NCI-H1436 treated with DMSO at 0.1 percent for 48 hours (cell line): ENCODE data around the gene ZNF253.
"Not testable (repeated sequence)": the region's sequence is repeated elsewhere in the genome, so short reads cannot be mapped to it uniquely, and the experiment has no call there.

Experiments
- DNase-seq: peaks from one replicate; lab custom pipeline; 2025; lab: John Stamatoyannopoulos, UW

Gene ZNF253

GRCh38 chr19:19865750-19866610 is at the start of gene ZNF253:
Gene ZNF253 (plus strand): TSS chr19:19865882. CDS start chr19:19865997, 115 bp downstream.
- peak; percentile 89 for DNase-seq

- DNase-seq, result no peak
Observed at GRCh38 chr19:19816679-19817078, 49.0 kb upstream of the ZNF253 start.

- no peak for DNase-seq
Observed at GRCh38 chr19:19817357-19817756, 48.3 kb upstream of the ZNF253 start.

GRCh38 chr19:19820774-19821320 is 44.8 kb upstream of the ZNF253 start:
- no peak for DNase-seq

DNA sequence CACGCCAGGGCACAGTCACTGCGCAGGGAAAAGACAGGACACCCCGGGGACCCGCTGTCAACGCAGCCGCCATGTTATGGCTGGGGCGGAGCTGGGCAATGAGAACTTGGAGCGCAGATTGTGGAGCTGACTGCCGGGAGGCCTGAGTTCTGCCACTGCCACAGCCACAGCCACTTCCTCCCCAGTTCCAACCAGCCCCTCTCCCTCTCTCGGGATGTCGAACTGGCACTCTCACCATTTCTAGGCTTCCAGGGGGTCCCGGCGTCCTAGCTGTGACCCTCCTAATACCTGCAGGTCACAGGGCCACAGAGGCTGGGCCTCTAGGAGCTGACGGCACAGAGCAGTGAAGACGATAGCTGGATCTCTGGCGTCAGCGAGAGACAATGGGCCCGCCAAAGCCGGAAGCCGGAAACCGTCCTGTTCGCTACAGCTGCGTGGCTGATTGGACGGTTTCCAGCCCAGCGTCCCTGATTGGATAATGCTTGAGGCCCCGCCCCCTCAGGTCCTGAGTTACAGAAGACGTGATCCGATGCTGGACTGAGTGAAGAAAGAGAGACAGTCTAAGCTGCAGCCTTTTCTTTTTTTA is 44.2 kb upstream of the ZNF253 start, which contains the start of gene ZNF506:
TSS of gene ZNF506 (minus strand) at position 385 of the 586 bp plus-strand sequence. CDS start at position 238, 147 bp downstream.
- peak; percentile 90 for DNase-seq

GRCh38 chr19:19821976-19822375 is 43.7 kb upstream of the ZNF253 start:
- DNase-seq, result not testable (repeated sequence)

- no peak for DNase-seq
Observed at GRCh38 chr19:19823916-19824315, 41.8 kb upstream of the ZNF253 start.

GRCh38 chr19:19826875-19827274 is 38.8 kb upstream of the ZNF253 start:
- no peak for DNase-seq

GRCh38 chr19:19835560-19836038 is 30.1 kb upstream of the ZNF253 start:
- no peak for DNase-seq

GRCh38 chr19:19847781-19848180 is 17.9 kb upstream of the ZNF253 start:
- DNase-seq, result no peak

GRCh38 chr19:19849056-19849455 is 16.6 kb upstream of the ZNF253 start:
- DNase-seq, result no peak

- DNase-seq, result not testable (repeated sequence)
Observed at GRCh38 chr19:19851740-19852139, 13.9 kb upstream of the ZNF253 start.

DNA sequence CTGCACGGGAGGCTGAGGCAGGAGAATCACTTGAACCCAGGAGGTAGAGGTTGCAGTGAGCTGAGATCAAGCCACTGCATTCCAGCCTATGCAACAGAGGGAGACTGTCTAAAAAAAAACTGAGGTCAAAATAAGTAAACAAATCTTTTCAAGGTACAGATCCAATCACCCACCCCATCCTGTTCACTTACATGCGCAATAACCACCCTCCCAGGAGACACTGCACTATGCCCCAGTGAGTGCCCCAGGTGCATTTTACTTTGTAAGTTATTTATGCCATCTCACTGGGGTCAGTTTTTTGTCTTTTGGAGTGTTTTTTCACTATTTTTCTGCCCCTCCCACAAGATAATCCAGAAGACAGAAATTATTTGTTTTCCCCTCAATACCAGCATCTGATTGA is 6.9 kb upstream of the ZNF253 start:
- DNase-seq, result no peak

DNA sequence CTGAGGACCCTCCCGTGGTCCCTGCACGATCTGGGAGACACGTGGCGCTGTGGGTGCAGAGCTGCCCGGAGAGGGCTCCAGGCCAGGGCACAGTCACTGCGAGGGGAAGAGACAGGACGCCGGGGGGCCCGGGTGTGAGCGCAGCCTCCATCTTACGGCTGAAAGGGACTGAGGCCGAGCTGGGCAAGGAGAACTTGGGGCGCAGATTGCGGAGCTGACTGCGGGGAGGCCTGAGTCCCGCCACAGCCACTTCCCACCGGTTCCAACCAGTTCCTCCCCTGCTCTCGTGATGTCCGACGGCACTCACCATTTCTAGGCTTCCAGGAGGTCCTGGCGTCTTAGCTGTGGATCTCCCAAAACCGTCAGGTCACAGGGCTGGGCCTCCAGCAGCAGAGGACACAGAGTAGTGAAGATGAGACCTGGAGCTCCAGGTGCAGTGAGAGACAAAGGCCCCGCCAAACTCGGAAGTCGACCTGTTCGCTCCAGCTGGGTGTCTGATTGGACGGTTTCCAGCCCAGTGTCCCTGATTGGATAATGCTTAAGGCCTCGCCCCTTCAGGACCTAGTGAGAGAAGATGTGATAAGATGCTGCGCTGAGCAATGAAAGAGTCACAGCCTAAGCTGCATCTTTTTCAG is 4.8 kb upstream of the ZNF253 start:
- no peak for DNase-seq

DNA sequence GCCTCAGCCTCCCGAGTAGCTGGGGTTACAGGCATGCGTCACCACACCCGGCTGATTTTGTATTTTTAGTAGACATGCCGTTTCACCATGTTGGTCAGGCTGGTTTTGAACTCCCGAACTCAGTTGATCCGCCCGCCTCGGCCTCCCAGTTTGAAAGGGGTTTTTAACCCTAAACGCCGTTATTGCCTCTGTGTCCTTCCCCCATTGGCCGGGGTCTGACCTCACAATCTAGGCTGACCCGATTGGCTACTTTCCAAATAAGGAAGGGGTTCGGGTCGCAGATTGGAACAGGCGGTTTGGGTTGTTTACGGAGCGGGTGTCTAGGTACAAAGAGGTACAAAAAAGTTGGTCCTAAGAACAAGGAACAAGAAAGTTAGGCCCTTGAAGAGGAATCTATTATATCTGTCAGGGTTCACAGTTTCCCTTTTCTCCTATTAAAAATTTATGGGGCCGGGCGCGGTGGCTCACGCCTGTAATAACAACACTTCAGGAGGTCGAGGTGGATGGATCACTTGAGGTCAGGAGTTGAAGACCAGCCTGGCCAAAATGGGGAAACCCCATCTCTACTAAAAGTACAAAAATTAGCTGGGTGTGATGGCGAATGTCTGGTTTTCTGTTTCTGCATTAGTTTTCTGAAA is 1.0 kb downstream of the ZNF253 start:
- no peak for DNase-seq

GRCh38 chr19:19870086-19870485 is 4.4 kb downstream of the ZNF253 start:
- not testable (repeated sequence) for DNase-seq

DNA sequence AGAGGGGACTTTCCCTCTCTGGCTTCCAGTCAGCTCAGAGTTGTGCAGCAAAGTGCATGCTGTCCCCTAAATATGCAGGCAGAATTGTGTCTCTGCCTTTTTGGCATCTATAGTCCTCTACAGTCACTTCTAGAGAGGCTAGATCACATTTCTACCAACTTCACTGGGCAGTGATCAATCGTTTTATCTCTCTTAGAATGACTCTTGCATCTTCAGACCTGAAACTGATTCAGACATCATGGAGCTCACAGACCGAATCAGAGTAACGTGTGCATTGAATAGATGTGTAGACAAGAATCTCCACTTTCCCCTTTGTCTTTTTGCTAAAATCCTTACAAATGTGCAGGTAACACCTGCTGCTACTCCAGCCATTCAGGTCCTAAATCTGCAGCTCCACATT is 6.2 kb downstream of the ZNF253 start:
- DNase-seq, result no peak

GRCh38 chr19:19873381-19873780 is 7.7 kb downstream of the ZNF253 start:
- DNase-seq, result no peak

DNA sequence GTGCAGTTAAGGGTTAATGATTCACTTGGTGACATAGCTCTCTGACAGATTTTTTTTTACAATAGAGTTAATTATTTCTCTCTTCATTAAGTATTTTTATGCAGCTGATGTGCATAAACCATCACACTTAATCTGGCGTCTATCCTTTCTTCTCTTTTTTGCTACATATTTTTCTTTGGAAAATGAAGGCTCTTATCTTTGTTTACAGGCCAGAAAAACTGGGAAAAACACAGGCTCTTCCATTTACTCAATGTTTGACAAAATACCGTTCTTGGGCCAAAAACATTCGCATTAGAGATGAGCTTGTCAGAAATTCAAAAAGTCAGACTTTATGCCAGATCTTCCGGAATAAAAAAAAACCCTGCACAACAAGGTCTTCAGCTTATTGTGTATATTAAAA is 12.0 kb downstream of the ZNF253 start:
- no peak for DNase-seq

GRCh38 chr19:19884583-19884982 is 18.9 kb downstream of the ZNF253 start:
- no peak for DNase-seq

- not testable (repeated sequence) for DNase-seq
Observed at GRCh38 chr19:19892055-19892941, 26.6 kb downstream of the ZNF253 start.
